Chondrocyte (in vitro differentiated cells): ENCODE results near the gene FCHSD1. TPM values are rescaled to one million over a fixed set of nuclear protein-coding genes. Genes with fewer than 3 reads are reported as not detected.

Experiments
- DNase-seq: peaks from one replicate; pipeline ENCODE4 v3.0.0; 2021; ENCODE audit warnings: mixed read lengths, low spot score
- H3K27ac Mint-ChIP-seq: one replicate; pipeline ENCODE4 v1.8.0; 2021; ENCODE audit warnings: mild to moderate bottlenecking, moderate library complexity, mixed read lengths; ENCODE audit not compliant: unreplicated experiment
- H3K27me3 Mint-ChIP-seq: 2 replicates; pipeline ENCODE4 v1.8.0; 2021; ENCODE audit warnings: low read depth, mixed read lengths
- H3K36me3 Mint-ChIP-seq: 2 replicates; pipeline ENCODE4 v1.8.0; 2021; ENCODE audit warnings: low read depth, mixed read lengths
- H3K4me1 Mint-ChIP-seq: 2 replicates; pipeline ENCODE4 v1.8.0; 2021; ENCODE audit warnings: low read depth, mild to moderate bottlenecking, mixed read lengths
- H3K4me3 Mint-ChIP-seq: one replicate; pipeline ENCODE4 v1.8.0; 2021; ENCODE audit warnings: mild to moderate bottlenecking, moderate library complexity, mixed read lengths; ENCODE audit not compliant: unreplicated experiment
- H3K9me3 Mint-ChIP-seq: 2 replicates; pipeline ENCODE4 v1.8.0; 2021; ENCODE audit warnings: low read depth, mixed read lengths
- total RNA-seq: library from RNA; stranded (reverse); gene quantifications from 3 replicates; pipeline ENCODE4 v1.2.1, GENCODE V29; 2021
- TF ChIP-seq, protein P1 (sequence below): fragments of 200-600 bp; sonication (generic); IDR thresholded peaks from 2 replicates; pipeline ENCODE4 v1.5.0; 2021; ENCODE audit warnings: antibody characterized with exemption, mild to moderate bottlenecking, moderate library complexity

FCHSD1 gene
- total RNA-seq, 1 donor from 2014 or later: 29.8 TPM

DNA sequence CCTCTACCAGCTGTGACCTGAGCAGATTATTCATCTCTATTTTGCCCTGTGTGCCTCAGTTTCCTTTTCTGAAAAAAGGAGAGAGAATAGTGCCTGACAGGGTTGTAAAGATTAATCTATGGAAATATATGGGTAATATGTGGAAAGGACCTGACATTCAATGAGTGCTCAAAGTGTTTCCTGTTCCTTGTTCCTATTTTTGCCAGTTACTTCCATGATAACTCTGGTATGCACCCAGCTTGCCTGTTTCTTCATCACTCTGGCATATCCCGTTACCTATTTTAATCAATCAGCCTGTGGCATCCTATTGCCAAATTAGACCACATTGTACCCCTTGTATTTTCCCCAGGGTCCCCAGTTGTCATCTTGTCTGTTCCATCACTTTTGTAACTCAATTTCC, 34.4 kb upstream of the FCHSD1 start:
- peaks cover 15% of the 10 kb centered on the region for H3K4me1 Mint-ChIP-seq
- H3K27me3 Mint-ChIP-seq: peaks cover 11% of the 10 kb centered on the region
- no peaks in the 10 kb centered on the region for H3K36me3 Mint-ChIP-seq
- DNase-seq: no peak
- no peak overlapping the region for H3K4me3 Mint-ChIP-seq
- H3K27ac Mint-ChIP-seq: no peak overlapping the region
- H3K9me3 Mint-ChIP-seq: no peaks in the 10 kb centered on the region
- TF ChIP-seq, protein P1, sequence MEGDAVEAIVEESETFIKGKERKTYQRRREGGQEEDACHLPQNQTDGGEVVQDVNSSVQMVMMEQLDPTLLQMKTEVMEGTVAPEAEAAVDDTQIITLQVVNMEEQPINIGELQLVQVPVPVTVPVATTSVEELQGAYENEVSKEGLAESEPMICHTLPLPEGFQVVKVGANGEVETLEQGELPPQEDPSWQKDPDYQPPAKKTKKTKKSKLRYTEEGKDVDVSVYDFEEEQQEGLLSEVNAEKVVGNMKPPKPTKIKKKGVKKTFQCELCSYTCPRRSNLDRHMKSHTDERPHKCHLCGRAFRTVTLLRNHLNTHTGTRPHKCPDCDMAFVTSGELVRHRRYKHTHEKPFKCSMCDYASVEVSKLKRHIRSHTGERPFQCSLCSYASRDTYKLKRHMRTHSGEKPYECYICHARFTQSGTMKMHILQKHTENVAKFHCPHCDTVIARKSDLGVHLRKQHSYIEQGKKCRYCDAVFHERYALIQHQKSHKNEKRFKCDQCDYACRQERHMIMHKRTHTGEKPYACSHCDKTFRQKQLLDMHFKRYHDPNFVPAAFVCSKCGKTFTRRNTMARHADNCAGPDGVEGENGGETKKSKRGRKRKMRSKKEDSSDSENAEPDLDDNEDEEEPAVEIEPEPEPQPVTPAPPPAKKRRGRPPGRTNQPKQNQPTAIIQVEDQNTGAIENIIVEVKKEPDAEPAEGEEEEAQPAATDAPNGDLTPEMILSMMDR: no peak

DNA sequence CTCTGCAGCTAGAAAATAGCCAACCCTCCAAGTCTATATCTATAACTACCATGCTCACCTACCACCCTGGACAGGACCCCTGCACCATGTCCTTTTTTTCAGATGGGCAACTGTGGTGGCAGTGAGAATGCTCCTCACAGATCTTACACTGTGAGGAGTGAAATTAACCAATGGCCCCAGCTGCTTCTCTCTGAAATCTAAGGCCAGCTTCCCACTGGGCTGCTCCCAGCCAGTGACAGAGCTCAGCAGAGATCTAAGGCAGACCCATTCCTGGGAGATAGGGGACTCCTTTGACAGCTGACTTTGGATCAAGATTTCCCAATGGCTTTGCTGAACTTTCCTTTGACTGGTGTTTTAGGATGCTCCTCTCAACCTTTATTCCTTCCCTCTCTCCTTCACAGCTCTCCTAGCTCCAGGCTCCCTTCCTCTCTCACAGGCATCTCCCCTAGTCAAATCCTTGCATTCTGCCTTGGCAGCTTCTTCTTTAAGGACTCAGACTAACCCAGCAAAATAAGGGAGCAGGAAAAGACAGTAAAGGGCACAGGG, 32.5 kb upstream of the FCHSD1 start:
- TF ChIP-seq, protein P1: no peak
- Mint-ChIP-seq H3K27me3 (no peaks in the 10 kb centered on the region), H3K4me1 (peaks cover 16% of the 10 kb centered on the region), H3K27ac (no peak overlapping the region), H3K36me3 (no peaks in the 10 kb centered on the region), H3K4me3 (no peak overlapping the region), H3K9me3 (no peaks in the 10 kb centered on the region)
- DNase-seq: no peak

DNA sequence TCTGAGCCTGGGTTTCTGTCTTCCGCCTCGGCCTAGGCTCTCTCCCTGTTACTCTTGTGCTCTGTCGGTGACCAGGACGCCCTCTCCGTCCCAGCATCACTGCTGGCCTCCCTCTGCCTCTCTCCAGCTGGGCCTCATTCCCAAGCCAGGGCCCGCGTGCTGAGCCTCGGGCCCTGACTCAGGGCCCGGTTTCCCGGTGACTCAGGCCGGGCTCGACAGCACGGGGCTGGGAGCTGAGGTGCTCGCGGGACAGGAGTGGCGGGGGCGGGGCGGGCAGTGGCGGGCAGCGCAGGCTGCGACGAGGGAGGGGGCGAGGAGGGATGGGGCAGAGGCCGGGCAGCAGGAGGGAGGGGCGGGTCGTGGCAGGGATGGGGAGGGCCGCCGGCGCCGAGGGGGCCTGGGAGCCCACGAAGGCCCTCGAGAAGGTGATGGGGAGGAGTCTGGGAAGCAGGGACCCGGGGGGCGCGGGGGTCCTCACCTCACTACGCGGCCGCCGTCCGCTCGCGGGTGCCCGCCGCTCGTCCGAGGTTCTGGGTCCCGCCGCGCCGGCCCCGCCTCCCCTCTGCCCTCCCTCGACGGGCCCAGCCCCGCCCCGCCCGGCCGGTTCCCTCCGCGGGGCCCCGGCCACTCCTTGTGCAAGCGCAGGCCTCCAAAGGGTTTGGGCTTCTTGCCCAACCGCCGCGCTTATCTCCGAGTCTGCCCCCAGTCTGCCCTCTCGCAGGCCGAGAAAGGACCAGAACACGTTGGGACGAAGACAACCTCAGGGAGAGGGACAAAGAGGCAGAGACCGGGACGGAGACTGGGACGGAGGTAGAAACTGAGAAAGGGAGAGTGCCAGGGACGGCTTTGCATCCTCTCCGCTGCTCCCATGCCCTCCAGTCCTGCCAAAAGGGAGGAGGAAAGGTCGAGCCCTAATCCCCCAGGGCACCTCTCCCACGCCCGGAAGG, 30.8 kb upstream of the FCHSD1 start, which contains the start of gene ARAP3:
TSS of gene ARAP3 (minus strand) at position 536 of the 947 bp plus-strand sequence. CDS start 1,744 bp downstream, outside the sequence.
- no peak for DNase-seq
- H3K4me1 Mint-ChIP-seq: peaks cover 16% of the 10 kb centered on the region

DNA sequence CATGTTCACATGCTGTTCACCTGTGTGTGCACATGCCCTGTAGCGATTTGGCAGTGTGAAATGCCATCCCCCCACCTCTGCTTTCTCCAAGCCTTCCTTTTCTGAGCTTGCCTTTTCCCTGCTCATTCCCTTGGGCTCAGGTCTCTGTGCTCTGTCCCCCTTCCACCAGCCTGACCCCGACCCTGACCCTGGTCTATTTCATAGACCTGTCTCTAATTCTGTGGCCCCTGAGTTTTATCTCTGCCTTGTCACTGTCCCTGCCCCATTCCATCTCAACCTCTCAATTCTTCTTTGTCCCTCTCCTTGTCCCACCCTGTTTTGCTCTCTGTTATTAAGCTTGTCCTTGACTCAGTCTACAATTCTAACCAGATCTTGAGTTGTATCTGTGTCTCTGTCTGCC, 30.1 kb upstream of the FCHSD1 start:
- Mint-ChIP-seq H3K27me3 (no peaks in the 10 kb centered on the region), H3K27ac (peak overlapping the region; percentile 97), H3K36me3 (no peaks in the 10 kb centered on the region), H3K4me3 (peak overlapping the region; percentile 74), H3K4me1 (peaks cover 16% of the 10 kb centered on the region), H3K9me3 (no peaks in the 10 kb centered on the region)
- DNase-seq: no peak
- TF ChIP-seq, protein P1: no peak

More for the DNA sequence above, 30.8 kb upstream of the FCHSD1 start, which contains the start of gene ARAP3:
- H3K4me3 Mint-ChIP-seq: peak within 1 kb of the TSS; percentile 74
- H3K27me3 Mint-ChIP-seq: no peaks in the 10 kb centered on the region
- TF ChIP-seq, protein P1: no peak
- peak within 1 kb of the TSS; percentile 97 for H3K27ac Mint-ChIP-seq
- no peaks in the 10 kb centered on the region for H3K36me3 Mint-ChIP-seq
- H3K9me3 Mint-ChIP-seq: no peaks in the 10 kb centered on the region

DNA sequence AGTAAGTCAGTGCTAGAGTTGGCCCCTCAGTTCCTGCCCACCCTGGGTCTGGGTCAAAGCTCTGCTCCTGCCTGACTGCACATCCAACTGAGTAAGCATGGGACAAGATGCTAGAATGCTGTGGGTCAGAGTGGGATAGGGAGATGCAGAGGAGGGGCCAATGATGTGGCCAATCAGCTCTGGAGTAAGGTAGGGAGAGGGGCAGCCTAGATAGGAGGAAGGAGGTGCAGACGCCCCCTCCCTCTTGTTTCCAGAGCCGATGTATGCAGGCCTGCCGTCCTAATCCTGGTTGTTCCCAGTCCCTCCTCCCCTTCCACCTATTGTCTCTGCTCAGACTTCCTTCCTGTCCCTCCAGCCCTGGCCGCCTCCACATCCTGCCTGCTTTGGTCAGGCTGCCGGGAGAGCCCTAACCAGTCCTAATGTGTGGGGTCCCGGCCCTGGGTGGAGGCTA, 29.6 kb upstream of the FCHSD1 start:
- H3K36me3 Mint-ChIP-seq: no peaks in the 10 kb centered on the region
- TF ChIP-seq, protein P1: no peak
- H3K9me3 Mint-ChIP-seq: no peaks in the 10 kb centered on the region
- peaks cover 16% of the 10 kb centered on the region for H3K4me1 Mint-ChIP-seq
- peak overlapping the region; percentile 97 for H3K27ac Mint-ChIP-seq
- peak overlapping the region; percentile 74 for H3K4me3 Mint-ChIP-seq
- H3K27me3 Mint-ChIP-seq: no peaks in the 10 kb centered on the region
- DNase-seq: no peak
